GM12878 (cell line): ENCODE measurements around the gene DDAH1. TPM values are rescaled to one million over a fixed set of nuclear protein-coding genes. Genes with fewer than 3 reads are reported as not detected.

Experiments
- ATAC-seq: fragments of 200-7000 bp; cut with Tn5 transposase; 3 replicates; pipeline ENCODE4 v1.9.1; 2020; ENCODE audit warnings: mild to moderate bottlenecking, moderate library complexity
- BruUV-seq: library from RNA; stranded (reverse); fragments of 400-500 nt; replicated peaks from 2 replicates; lab custom pipeline; 2021; lab: Mats Ljungman, UMichigan
- CTCF ChIA-PET: fragments of 300-600 bp; sonication (Branson Sonifier 250); formaldehyde crosslinking; extraction: SDS; loops from one replicate; lab custom pipeline; 2021; ENCODE audit warnings: inconsistent platforms; lab: Yijun Ruan, JAX
- POLR2A ChIA-PET: fragments of 350-600 bp; formaldehyde crosslinking; extraction: SDS; loops from one replicate; lab custom pipeline; 2021; ENCODE audit warnings: inconsistent platforms; lab: Charles Lee
- RAD21 ChIA-PET: fragments of 300-600 bp; sonication (Branson Sonifier 250); formaldehyde crosslinking; loops from one replicate; lab custom pipeline; 2023; ENCODE audit warnings: antibody characterized with exemption; ENCODE audit not compliant: unreplicated experiment; lab: Charles Lee
- SMC1A ChIA-PET: fragments of 300-600 bp; sonication (Branson Sonifier 250); formaldehyde crosslinking; loops from one replicate; lab custom pipeline; 2023; ENCODE audit not compliant: unreplicated experiment, uncharacterized antibody; lab: Charles Lee
- DNase-seq: peaks from one replicate; pipeline ENCODE4 v3.0.0-alpha.2; 2011; ENCODE audit warnings: low read depth, low spot score
- FAIRE-seq: peaks from 3 replicates; lab custom pipeline; 2011; peaks lifted over from hg19 to GRCh38; lab: Jason Lieb, UNC
- H2AFZ ChIP-seq: 2 replicates; pipeline ENCODE4 v1.6.0; 2011; ENCODE audit warnings: low read depth, low read length, control low read depth; ENCODE audit not compliant: control insufficient read depth
- H3K27ac ChIP-seq: 2 replicates; pipeline ENCODE4 v1.5.1; 2011; ENCODE audit warnings: control low read depth; ENCODE audit not compliant: control insufficient read depth, insufficient read depth
- H3K27me3 ChIP-seq, 2 experiments: replicated peaks in 1 of 2; 2 replicates each; pipeline versions ENCODE4 v1.6.0 to v1.6.1; 2011; ENCODE audit warnings: low read length in 1 of 2; ENCODE audit not compliant: control insufficient read depth in 2 of 2, insufficient read depth in 2 of 2
- H3K36me3 ChIP-seq, 2 experiments: 2 replicates each; pipeline ENCODE4 v1.5.1; 2011; ENCODE audit warnings: low read length in 1 of 2; ENCODE audit not compliant: control insufficient read depth in 2 of 2, insufficient read depth in 2 of 2
- H3K4me1 ChIP-seq: 2 replicates; pipeline ENCODE4 v1.6.1; 2011; ENCODE audit warnings: mild to moderate bottlenecking, low read length, moderate library complexity, mixed read lengths; ENCODE audit not compliant: control insufficient read depth, insufficient read depth
- H3K4me2 ChIP-seq: 2 replicates; pipeline ENCODE4 v1.6.0; 2011; ENCODE audit warnings: control low read depth; ENCODE audit not compliant: control insufficient read depth, insufficient read depth
- H3K4me3 ChIP-seq: fragments of 200-600 bp; sonication (generic); 2 replicates; pipeline ENCODE4 v1.5.1; 2016
- H3K79me2 ChIP-seq: 2 replicates; pipeline ENCODE4 v1.6.0; 2011; ENCODE audit warnings: low read length; ENCODE audit not compliant: control insufficient read depth, insufficient read depth
- H3K9ac ChIP-seq: 2 replicates; pipeline ENCODE4 v1.8.0; 2011; ENCODE audit warnings: low read length, control low read depth, mixed read lengths; ENCODE audit not compliant: control insufficient read depth, insufficient read depth
- H3K9me3 ChIP-seq: replicated peaks from 3 replicates; pipeline ENCODE4 v1.5.1; 2011; ENCODE audit warnings: mild to moderate bottlenecking, low read length; ENCODE audit not compliant: control insufficient read depth, insufficient read depth
- H4K20me1 ChIP-seq: 2 replicates; pipeline ENCODE4 v1.6.0; 2011; ENCODE audit not compliant: control insufficient read depth, insufficient read depth
- ATF2 ChIP-seq: IDR thresholded peaks from 2 replicates; pipeline ENCODE4 v1.6.1; 2012; ENCODE audit warnings: low read length, inconsistent platforms
- BMI1 ChIP-seq: fragments of 450-650 bp; IDR thresholded peaks from 2 replicates; pipeline ENCODE4 v1.6.1; 2016; ENCODE audit warnings: mild to moderate bottlenecking, moderate library complexity, borderline replicate concordance
- CBFB ChIP-seq: IDR thresholded peaks from 2 replicates; pipeline ENCODE4 v1.6.1; 2016; ENCODE audit warnings: antibody characterized with exemption, low read depth
- EP300 ChIP-seq, 2 experiments: fragments of 150-350 bp in 1 of 2; IDR thresholded peaks; 2 replicates each; pipeline ENCODE4 v1.6.1; 2011 to 2012; ENCODE audit warnings: low read depth in 2 of 2, low read length in 2 of 2, borderline replicate concordance in 1 of 2, improper control_type of control experiment in 1 of 2, inconsistent platforms in 1 of 2; ENCODE audit not compliant: control insufficient read depth in 1 of 2
- EZH2 ChIP-seq: IDR thresholded peaks from 2 replicates; pipeline ENCODE4 v1.6.1; 2012; ENCODE audit warnings: low read depth, mild to moderate bottlenecking, control low read depth, inconsistent platforms, low read length, borderline replicate concordance; ENCODE audit not compliant: control insufficient read depth
- FOXM1 ChIP-seq: IDR thresholded peaks from 2 replicates; pipeline ENCODE4 v1.6.1; 2012; ENCODE audit warnings: low read depth, mild to moderate bottlenecking, inconsistent platforms, low read length, moderate library complexity
- JUNB ChIP-seq: IDR thresholded peaks from 2 replicates; pipeline ENCODE4 v1.6.1; 2016; ENCODE audit warnings: antibody characterized with exemption, mild to moderate bottlenecking
- MEF2B ChIP-seq: fragments of 450-650 bp; IDR thresholded peaks from 2 replicates; pipeline ENCODE4 v1.6.1; 2018; ENCODE audit warnings: mild to moderate bottlenecking, moderate library complexity; ENCODE audit not compliant: partially characterized antibody, poor library complexity, severe bottlenecking
- NBN ChIP-seq: fragments of 450-650 bp; IDR thresholded peaks from 2 replicates; pipeline ENCODE4 v1.6.1; 2016
- PAX8 ChIP-seq: fragments of 450-650 bp; IDR thresholded peaks from 2 replicates; pipeline ENCODE4 v1.6.1; 2017; ENCODE audit warnings: mild to moderate bottlenecking, moderate library complexity
- SUZ12 ChIP-seq: fragments of 200-600 bp; sonication (generic); IDR thresholded peaks from one replicate; pipeline ENCODE4 v1.6.1; 2018; ENCODE audit warnings: antibody characterized with exemption, mild to moderate bottlenecking; ENCODE audit not compliant: unreplicated experiment
- ZBTB11 ChIP-seq: fragments of 450-650 bp; formaldehyde crosslinking; IDR thresholded peaks from 2 replicates; pipeline ENCODE4 v1.5.0; 2022; ENCODE audit warnings: mild to moderate bottlenecking, missing genetic modification characterization
- ZNF384 ChIP-seq: IDR thresholded peaks from 2 replicates; pipeline ENCODE4 v1.6.1; 2012; ENCODE audit warnings: low read depth, mild to moderate bottlenecking, low read length, improper control_type of control experiment, borderline replicate concordance
- ZZZ3 ChIP-seq: IDR thresholded peaks from 2 replicates; pipeline ENCODE4 v1.6.1; 2011; ENCODE audit warnings: low read depth; ENCODE audit not compliant: control insufficient read depth, insufficient read length
- WGBS: methylation state at CpG from one replicate; pipeline ENCODE4 v1.1.6; 2016; ENCODE audit warnings: low lambda C conversion rate; ENCODE audit not compliant: insufficient replicate concordance, insufficient coverage; ENCODE audit errors: missing lambda C conversion rate; 5-methylcytosine and 5-hydroxymethylcytosine counted together
- in situ Hi-C: fragments of 300-500 bp; cut with MboI; formaldehyde crosslinking; loops from 9 replicates; pipeline ENCODE4 v1.14.3; 2018; ENCODE audit warnings: mixed read lengths
- intact Hi-C: fragments of 100-400 bp; cut with micrococcal nuclease; formaldehyde crosslinking; loops from one replicate; pipeline ENCODE4 v1.14.2; 2022; ENCODE audit not compliant: unreplicated experiment
- polyA plus RNA-seq, 11 experiments: library from polyadenylated mRNA; depleted of rRNA in 4 of 11; unstranded in 6 of 11; stranded (reverse) in 5 of 11; fragments of >200 nt; fragmentation: Nextera tagmentation in 4 of 11; fragmentation: Illumina TruSeq in 1 of 11; extraction: Ambion mirVana in 4 of 11; extraction: Trizol in 1 of 11; gene quantifications; 1 replicate in 1 of 11; 2 replicates in 10 of 11; pipeline versions ENCODE4 v1.2.1 to v1.2.3, GENCODE V29; 2011 to 2016; ENCODE audit warnings: inconsistent platforms in 2 of 11, missing spikeins in 2 of 11, low read depth in 1 of 11
- total RNA-seq, 4 experiments: library from RNA; depleted of rRNA in 3 of 4; stranded (reverse); fragments of >200 nt in 3 of 4; fragmentation: Illumina TruSeq in 1 of 4; extraction: Trizol in 1 of 4; gene quantifications; 2 replicates each; pipeline versions ENCODE4 v1.2.1 to v1.2.3, GENCODE V29; 2013 to 2021

The DDAH1 gene
- total and polyA plus RNA-seq, 10 of the 15 experiments (the other 5 are each of a cell fraction or from before 2014, with no cell fraction given): 0.07 to 0.88 (median 0.27) TPM; not detected in 6

- TF ChIP-seq MEF2B: no peak
Observed at GRCh38 chr1:85321237-85321964, 143.6 kb downstream of the DDAH1 start (continued).

GRCh38 chr1:85320371-85321131 lies 144.4 kb downstream of the DDAH1 start:
- SMC1A ChIA-PET: no interaction called here
- no peak overlapping the region for H2AFZ ChIP-seq
- H3K9ac ChIP-seq: no peak overlapping the region
- DNase-seq: no peak
- CTCF ChIA-PET: interaction anchor here (0.6 kb wide), 2 partner anchors 9 to 246 kb away, joined by 3 read pairs; no protein-coding TSS in a partner anchor
- H3K9me3 ChIP-seq: no peaks in the 10 kb centered on the region
- in situ Hi-C loops (loop anchor here (25.0 kb wide), 1 partner anchor 692 kb away; no protein-coding TSS in a partner anchor), intact Hi-C loops (no loop called here)
- BruUV-seq: no TSS peak
- no peak for TF ChIP-seq EP300 (IDR thresholded peaks at IDR 0.05; ENCODE audit: borderline replicate concordance in 1 of 2, control insufficient read depth in 1 of 2, low read depth in 2 of 2, low read length in 2 of 2)
- no peak for TF ChIP-seq NBN
- TF ChIP-seq ZZZ3: no peak
- no peak for TF ChIP-seq ATF2
- no peak for TF ChIP-seq ZNF384
- no peak for TF ChIP-seq ZBTB11
- TF ChIP-seq EZH2: no peak
- no peak for TF ChIP-seq FOXM1
- no peak for TF ChIP-seq CBFB
- no peak for TF ChIP-seq SUZ12
- TF ChIP-seq PAX8: no peak
- no peak for TF ChIP-seq BMI1
- TF ChIP-seq JUNB: no peak
- no peaks in the 10 kb centered on the region; a peak in 1 of 4 replicates for H3K27me3 ChIP-seq
- no peak; the same call in 1 of the 3 replicates for ATAC-seq
- RAD21 ChIA-PET: no interaction called here
- WGBS: 63% methylated on average over 2 of the region's 2 CpGs
- no peak overlapping the region for H3K27ac ChIP-seq
- H3K4me1 ChIP-seq: no peaks in the 10 kb centered on the region
- H3K79me2 ChIP-seq: no peaks in the 10 kb centered on the region
- no peaks in the 10 kb centered on the region for H4K20me1 ChIP-seq
- no peaks in the 10 kb centered on the region for H3K36me3 ChIP-seq
- no peak overlapping the region for H3K4me2 ChIP-seq
- no peak overlapping the region for H3K4me3 ChIP-seq
- no peak for FAIRE-seq
- POLR2A ChIA-PET: no interaction called here
